NB4 (cell line): Measurements from ENCODE around the gene GCSAM.

Source experiments
- POLR2A ChIP-seq: IDR thresholded peaks from 2 replicates; pipeline ENCODE4 v1.6.1; 2011; ENCODE audit warnings: mild to moderate bottlenecking; ENCODE audit not compliant: insufficient read length; ENCODE audit errors: extremely low read depth
- TF ChIP-seq, protein P1 (sequence below): IDR thresholded peaks from one replicate; pipeline ENCODE4 v1.5.1; 2012; ENCODE audit warnings: low read depth, low read length

- TF ChIP-seq, protein P1, sequence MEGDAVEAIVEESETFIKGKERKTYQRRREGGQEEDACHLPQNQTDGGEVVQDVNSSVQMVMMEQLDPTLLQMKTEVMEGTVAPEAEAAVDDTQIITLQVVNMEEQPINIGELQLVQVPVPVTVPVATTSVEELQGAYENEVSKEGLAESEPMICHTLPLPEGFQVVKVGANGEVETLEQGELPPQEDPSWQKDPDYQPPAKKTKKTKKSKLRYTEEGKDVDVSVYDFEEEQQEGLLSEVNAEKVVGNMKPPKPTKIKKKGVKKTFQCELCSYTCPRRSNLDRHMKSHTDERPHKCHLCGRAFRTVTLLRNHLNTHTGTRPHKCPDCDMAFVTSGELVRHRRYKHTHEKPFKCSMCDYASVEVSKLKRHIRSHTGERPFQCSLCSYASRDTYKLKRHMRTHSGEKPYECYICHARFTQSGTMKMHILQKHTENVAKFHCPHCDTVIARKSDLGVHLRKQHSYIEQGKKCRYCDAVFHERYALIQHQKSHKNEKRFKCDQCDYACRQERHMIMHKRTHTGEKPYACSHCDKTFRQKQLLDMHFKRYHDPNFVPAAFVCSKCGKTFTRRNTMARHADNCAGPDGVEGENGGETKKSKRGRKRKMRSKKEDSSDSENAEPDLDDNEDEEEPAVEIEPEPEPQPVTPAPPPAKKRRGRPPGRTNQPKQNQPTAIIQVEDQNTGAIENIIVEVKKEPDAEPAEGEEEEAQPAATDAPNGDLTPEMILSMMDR: no peak
- TF ChIP-seq POLR2A: no peak
Measured at GRCh38 chr3:112133626-112134334, 732 bp upstream of the GCSAM start.
